ENCODE results near the gene TLR9.

Gene TLR9

GRCh38 chr3:52216585-52217408 lies 8.6 kb downstream of the TLR9 start:
- TF ChIP-seq NFIC (IDR thresholded peaks at IDR 0.05) (peak; percentile 55), REST (IDR thresholded peaks at IDR 0.05; ENCODE audit: low read depth) (no peak)

GRCh38 chr3:52215351-52215750 lies 10.1 kb downstream of the TLR9 start:
- TF ChIP-seq YY1 (IDR thresholded peaks at IDR 0.05; ENCODE audit: low read depth) = no peak
- no peak for TF ChIP-seq TCF12 (IDR thresholded peaks at IDR 0.05; ENCODE audit: low read depth)
- no peak for TF ChIP-seq EP300 (IDR thresholded peaks at IDR 0.05; ENCODE audit: borderline replicate concordance)
- TF ChIP-seq ZBTB7A (IDR thresholded peaks at IDR 0.05; ENCODE audit: low read depth) = no peak
- no peak for TF ChIP-seq REST (IDR thresholded peaks at IDR 0.05; ENCODE audit: low read depth)
- no peak for TF ChIP-seq NFIC (IDR thresholded peaks at IDR 0.05)
- no peak for TF ChIP-seq RAD21 (IDR thresholded peaks at IDR 0.05; ENCODE audit: low read depth)
- TF ChIP-seq CEBPB (IDR thresholded peaks at IDR 0.05) = no peak
- no peak for TF ChIP-seq USF1 (IDR thresholded peaks at IDR 0.05)
- TF ChIP-seq FOXM1 (IDR thresholded peaks at IDR 0.05; ENCODE audit: borderline replicate concordance, low read depth) = no peak
- no peak for TF ChIP-seq EGR1 (IDR thresholded peaks at IDR 0.05)
- no peak for TF ChIP-seq MAX (IDR thresholded peaks at IDR 0.05)
- TF ChIP-seq CREB1 (IDR thresholded peaks at IDR 0.05; ENCODE audit: low read depth) = no peak

GRCh38 chr3:52213901-52214300 lies 11.5 kb downstream of the TLR9 start:
- no peak for TF ChIP-seq TAF1 (IDR thresholded peaks at IDR 0.05; ENCODE audit: low read depth)
- no peak for TF ChIP-seq USF1 (IDR thresholded peaks at IDR 0.05)
- TF ChIP-seq TCF12 (IDR thresholded peaks at IDR 0.05; ENCODE audit: low read depth) = no peak
- no peak for TF ChIP-seq RAD21 (IDR thresholded peaks at IDR 0.05; ENCODE audit: low read depth)
- no peak for TF ChIP-seq TEAD4 (IDR thresholded peaks at IDR 0.05)
- no peak for TF ChIP-seq EGR1 (IDR thresholded peaks at IDR 0.05)
- no peak for TF ChIP-seq CREB1 (IDR thresholded peaks at IDR 0.05; ENCODE audit: low read depth)
- no peak for TF ChIP-seq MAX (IDR thresholded peaks at IDR 0.05)
- no peak for TF ChIP-seq NFIC (IDR thresholded peaks at IDR 0.05)
- no peak for TF ChIP-seq FOXM1 (IDR thresholded peaks at IDR 0.05; ENCODE audit: borderline replicate concordance, low read depth)
- TF ChIP-seq YY1 (IDR thresholded peaks at IDR 0.05; ENCODE audit: low read depth) = no peak
- no peak for TF ChIP-seq CEBPB (IDR thresholded peaks at IDR 0.05)
- TF ChIP-seq REST (IDR thresholded peaks at IDR 0.05; ENCODE audit: low read depth) = no peak
- TF ChIP-seq EP300 (IDR thresholded peaks at IDR 0.05; ENCODE audit: borderline replicate concordance) = no peak
- no peak for TF ChIP-seq ZBTB7A (IDR thresholded peaks at IDR 0.05; ENCODE audit: low read depth)

- TF ChIP-seq FOXM1 (IDR thresholded peaks at IDR 0.05; ENCODE audit: borderline replicate concordance, low read depth) = no peak
- no peak for TF ChIP-seq YY1 (IDR thresholded peaks at IDR 0.05; ENCODE audit: low read depth)
- no peak for TF ChIP-seq TAF1 (IDR thresholded peaks at IDR 0.05; ENCODE audit: low read depth)
- TF ChIP-seq TEAD4 (IDR thresholded peaks at IDR 0.05) = no peak
- no peak for TF ChIP-seq USF1 (IDR thresholded peaks at IDR 0.05)
- TF ChIP-seq NFIC (IDR thresholded peaks at IDR 0.05) = no peak
- TF ChIP-seq MAX (IDR thresholded peaks at IDR 0.05) = no peak
- TF ChIP-seq EP300 (IDR thresholded peaks at IDR 0.05; ENCODE audit: borderline replicate concordance) = no peak
- no peak for TF ChIP-seq TCF12 (IDR thresholded peaks at IDR 0.05; ENCODE audit: low read depth)
- TF ChIP-seq REST (IDR thresholded peaks at IDR 0.05; ENCODE audit: low read depth) = no peak
- TF ChIP-seq CEBPB (IDR thresholded peaks at IDR 0.05) = no peak
- no peak for TF ChIP-seq RAD21 (IDR thresholded peaks at IDR 0.05; ENCODE audit: low read depth)
- TF ChIP-seq ZBTB7A (IDR thresholded peaks at IDR 0.05; ENCODE audit: low read depth) = no peak
These were observed 12.4 kb downstream of the TLR9 start for GRCh38 chr3:52213005-52213404.

Data from Ishikawa (cell line).